ENCODE results near the gene DPM1. TPM values are rescaled to one million over a fixed set of nuclear protein-coding genes. Genes with fewer than 3 reads are reported as not detected.

DPM1 gene
- total RNA-seq, 1 donor from 2014 or later: 40.2 TPM

GRCh38 chr20:50909413-50909812 lies 48.9 kb downstream of the DPM1 start:
- no peak overlapping the region for H3K27ac ChIP-seq (ENCODE audit: low read depth, low read length)
- no peak overlapping the region for H3K4me3 ChIP-seq (ENCODE audit: low read length in 3 of 3)
- no peaks in the 10 kb centered on the region for H3K36me3 ChIP-seq (ENCODE audit: control insufficient read depth in 3 of 3, insufficient read depth in 3 of 3, low read length in 3 of 3)
- peaks cover 9 to 22% (median 15%) of the 10 kb centered on the region in 3 donors for H3K4me1 ChIP-seq (ENCODE audit: control insufficient read depth in 3 of 3, insufficient read depth in 3 of 3, low read length in 3 of 3)
- H3K9ac ChIP-seq (ENCODE audit: low read depth in 1 of 3, low read length in 3 of 3): no peak overlapping the region
- H3K27me3 ChIP-seq (ENCODE audit: control insufficient read depth in 3 of 3, insufficient read depth in 3 of 3, low read length in 3 of 3): no peaks in the 10 kb centered on the region
- H3K9me3 ChIP-seq (ENCODE audit: control insufficient read depth in 3 of 3, low read length in 3 of 3): no peaks in the 10 kb centered on the region

GRCh38 chr20:50904067-50904570 lies 54.2 kb downstream of the DPM1 start:
- Histone ChIP-seq H3K9me3 (ENCODE audit: control insufficient read depth in 3 of 3, low read length in 3 of 3) (no peaks in the 10 kb centered on the region), H3K27me3 (ENCODE audit: control insufficient read depth in 3 of 3, insufficient read depth in 3 of 3, low read length in 3 of 3) (no peaks in the 10 kb centered on the region), H3K4me1 (ENCODE audit: control insufficient read depth in 3 of 3, insufficient read depth in 3 of 3, low read length in 3 of 3) (peaks cover 0 to 3% (median 3%) of the 10 kb centered on the region in 3 donors), H3K27ac (ENCODE audit: low read depth, low read length) (no peak overlapping the region), H3K36me3 (ENCODE audit: control insufficient read depth in 3 of 3, insufficient read depth in 3 of 3, low read length in 3 of 3) (peaks cover 8 to 26% (median 12%) of the 10 kb centered on the region in 3 donors), H3K9ac (ENCODE audit: low read depth in 1 of 3, low read length in 3 of 3) (peak overlapping the region in 1 of 3 donors; percentile 22), H3K4me3 (ENCODE audit: low read length in 3 of 3) (no peak overlapping the region)

GRCh38 chr20:50903353-50904051 lies 54.8 kb downstream of the DPM1 start:
- peaks cover 0 to 3% (median 3%) of the 10 kb centered on the region in 3 donors for H3K4me1 ChIP-seq (ENCODE audit: control insufficient read depth in 3 of 3, insufficient read depth in 3 of 3, low read length in 3 of 3)
- no peaks in the 10 kb centered on the region for H3K27me3 ChIP-seq (ENCODE audit: control insufficient read depth in 3 of 3, insufficient read depth in 3 of 3, low read length in 3 of 3)
- H3K27ac ChIP-seq (ENCODE audit: low read depth, low read length): no peak overlapping the region
- no peak overlapping the region for H3K9ac ChIP-seq (ENCODE audit: low read depth in 1 of 3, low read length in 3 of 3)
- H3K36me3 ChIP-seq (ENCODE audit: control insufficient read depth in 3 of 3, insufficient read depth in 3 of 3, low read length in 3 of 3): peaks cover 8 to 27% (median 16%) of the 10 kb centered on the region in 3 donors
- H3K4me3 ChIP-seq (ENCODE audit: low read length in 3 of 3): no peak overlapping the region
- H3K9me3 ChIP-seq (ENCODE audit: control insufficient read depth in 3 of 3, low read length in 3 of 3): no peaks in the 10 kb centered on the region

- H3K9me3 ChIP-seq (ENCODE audit: control insufficient read depth in 3 of 3, low read length in 3 of 3): no peaks in the 10 kb centered on the region
- H3K4me1 ChIP-seq (ENCODE audit: control insufficient read depth in 3 of 3, insufficient read depth in 3 of 3, low read length in 3 of 3): peaks cover 0 to 3% (median 3%) of the 10 kb centered on the region in 3 donors
- peaks cover 15 to 39% (median 30%) of the 10 kb centered on the region in 3 donors for H3K36me3 ChIP-seq (ENCODE audit: control insufficient read depth in 3 of 3, insufficient read depth in 3 of 3, low read length in 3 of 3)
- no peak overlapping the region for H3K9ac ChIP-seq (ENCODE audit: low read depth in 1 of 3, low read length in 3 of 3)
- H3K27me3 ChIP-seq (ENCODE audit: control insufficient read depth in 3 of 3, insufficient read depth in 3 of 3, low read length in 3 of 3): no peaks in the 10 kb centered on the region
- H3K27ac ChIP-seq (ENCODE audit: low read depth, low read length): no peak overlapping the region
- no peak overlapping the region for H3K4me3 ChIP-seq (ENCODE audit: low read length in 3 of 3)
These were observed 57.0 kb downstream of the DPM1 start for GRCh38 chr20:50901301-50901700.

GRCh38 chr20:50900261-50900660 lies 58.1 kb downstream of the DPM1 start:
- Histone ChIP-seq H3K9me3 (ENCODE audit: control insufficient read depth in 3 of 3, low read length in 3 of 3) (no peaks in the 10 kb centered on the region), H3K36me3 (ENCODE audit: control insufficient read depth in 3 of 3, insufficient read depth in 3 of 3, low read length in 3 of 3) (peaks cover 15 to 39% (median 30%) of the 10 kb centered on the region in 3 donors)

GRCh38 chr20:50898475-50898874 lies 59.9 kb downstream of the DPM1 start:
- Histone ChIP-seq H3K9ac (ENCODE audit: low read depth in 1 of 3, low read length in 3 of 3) (no peak overlapping the region), H3K27ac (ENCODE audit: low read depth, low read length) (no peak overlapping the region), H3K27me3 (ENCODE audit: control insufficient read depth in 3 of 3, insufficient read depth in 3 of 3, low read length in 3 of 3) (no peaks in the 10 kb centered on the region), H3K36me3 (ENCODE audit: control insufficient read depth in 3 of 3, insufficient read depth in 3 of 3, low read length in 3 of 3) (peaks cover 22 to 52% (median 40%) of the 10 kb centered on the region in 3 donors), H3K4me3 (ENCODE audit: low read length in 3 of 3) (no peak overlapping the region), H3K9me3 (ENCODE audit: control insufficient read depth in 3 of 3, low read length in 3 of 3) (no peaks in the 10 kb centered on the region), H3K4me1 (ENCODE audit: control insufficient read depth in 3 of 3, insufficient read depth in 3 of 3, low read length in 3 of 3) (no peaks in the 10 kb centered on the region)

More at GRCh38 chr20:50900261-50900660, 58.1 kb downstream of the DPM1 start:
- no peaks in the 10 kb centered on the region for H3K27me3 ChIP-seq (ENCODE audit: control insufficient read depth in 3 of 3, insufficient read depth in 3 of 3, low read length in 3 of 3)
- no peak overlapping the region for H3K4me3 ChIP-seq (ENCODE audit: low read length in 3 of 3)
- no peak overlapping the region for H3K27ac ChIP-seq (ENCODE audit: low read depth, low read length)
- H3K9ac ChIP-seq (ENCODE audit: low read depth in 1 of 3, low read length in 3 of 3): no peak overlapping the region
- H3K4me1 ChIP-seq (ENCODE audit: control insufficient read depth in 3 of 3, insufficient read depth in 3 of 3, low read length in 3 of 3): peaks cover 0 to 3% (median 3%) of the 10 kb centered on the region in 3 donors

GRCh38 chr20:50895111-50895830 lies 63.1 kb downstream of the DPM1 start:
- Histone ChIP-seq H3K9ac (ENCODE audit: low read depth in 1 of 3, low read length in 3 of 3) (no peak overlapping the region), H3K4me3 (ENCODE audit: low read length in 3 of 3) (no peak overlapping the region), H3K27me3 (ENCODE audit: control insufficient read depth in 3 of 3, insufficient read depth in 3 of 3, low read length in 3 of 3) (no peaks in the 10 kb centered on the region), H3K27ac (ENCODE audit: low read depth, low read length) (no peak overlapping the region), H3K9me3 (ENCODE audit: control insufficient read depth in 3 of 3, low read length in 3 of 3) (no peaks in the 10 kb centered on the region), H3K36me3 (ENCODE audit: control insufficient read depth in 3 of 3, insufficient read depth in 3 of 3, low read length in 3 of 3) (peaks cover 36 to 56% (median 56%) of the 10 kb centered on the region in 3 donors), H3K4me1 (ENCODE audit: control insufficient read depth in 3 of 3, insufficient read depth in 3 of 3, low read length in 3 of 3) (no peaks in the 10 kb centered on the region)

GRCh38 chr20:50893620-50894019 lies 64.7 kb downstream of the DPM1 start:
- no peaks in the 10 kb centered on the region for H3K4me1 ChIP-seq (ENCODE audit: control insufficient read depth in 3 of 3, insufficient read depth in 3 of 3, low read length in 3 of 3)
- no peak overlapping the region for H3K4me3 ChIP-seq (ENCODE audit: low read length in 3 of 3)
- no peaks in the 10 kb centered on the region for H3K9me3 ChIP-seq (ENCODE audit: control insufficient read depth in 3 of 3, low read length in 3 of 3)
- H3K27ac ChIP-seq (ENCODE audit: low read depth, low read length): no peak overlapping the region
- peaks cover 39 to 55% (median 54%) of the 10 kb centered on the region in 3 donors for H3K36me3 ChIP-seq (ENCODE audit: control insufficient read depth in 3 of 3, insufficient read depth in 3 of 3, low read length in 3 of 3)
- no peaks in the 10 kb centered on the region for H3K27me3 ChIP-seq (ENCODE audit: control insufficient read depth in 3 of 3, insufficient read depth in 3 of 3, low read length in 3 of 3)
- no peak overlapping the region for H3K9ac ChIP-seq (ENCODE audit: low read depth in 1 of 3, low read length in 3 of 3)

- H3K36me3 ChIP-seq (ENCODE audit: control insufficient read depth in 3 of 3, insufficient read depth in 3 of 3, low read length in 3 of 3): peaks cover 33 to 45% (median 42%) of the 10 kb centered on the region in 3 donors
- H3K27me3 ChIP-seq (ENCODE audit: control insufficient read depth in 3 of 3, insufficient read depth in 3 of 3, low read length in 3 of 3): no peaks in the 10 kb centered on the region
- no peaks in the 10 kb centered on the region for H3K4me1 ChIP-seq (ENCODE audit: control insufficient read depth in 3 of 3, insufficient read depth in 3 of 3, low read length in 3 of 3)
These were observed 65.9 kb downstream of the DPM1 start for GRCh38 chr20:50892394-50892793.

GRCh38 chr20:50891138-50891537 lies 67.2 kb downstream of the DPM1 start:
- Histone ChIP-seq H3K27me3 (ENCODE audit: control insufficient read depth in 3 of 3, insufficient read depth in 3 of 3, low read length in 3 of 3) (no peaks in the 10 kb centered on the region), H3K9ac (ENCODE audit: low read depth in 1 of 3, low read length in 3 of 3) (no peak overlapping the region), H3K4me1 (ENCODE audit: control insufficient read depth in 3 of 3, insufficient read depth in 3 of 3, low read length in 3 of 3) (no peaks in the 10 kb centered on the region), H3K36me3 (ENCODE audit: control insufficient read depth in 3 of 3, insufficient read depth in 3 of 3, low read length in 3 of 3) (peaks cover 32 to 41% (median 41%) of the 10 kb centered on the region in 3 donors), H3K4me3 (ENCODE audit: low read length in 3 of 3) (no peak overlapping the region), H3K27ac (ENCODE audit: low read depth, low read length) (no peak overlapping the region), H3K9me3 (ENCODE audit: control insufficient read depth in 3 of 3, low read length in 3 of 3) (no peaks in the 10 kb centered on the region)

More at GRCh38 chr20:50892394-50892793, 65.9 kb downstream of the DPM1 start:
- Histone ChIP-seq H3K9me3 (ENCODE audit: control insufficient read depth in 3 of 3, low read length in 3 of 3) (no peaks in the 10 kb centered on the region), H3K9ac (ENCODE audit: low read depth in 1 of 3, low read length in 3 of 3) (no peak overlapping the region), H3K27ac (ENCODE audit: low read depth, low read length) (no peak overlapping the region), H3K4me3 (ENCODE audit: low read length in 3 of 3) (no peak overlapping the region)
